ENCODE data around the gene SMAD5.

Gene SMAD5

DNA sequence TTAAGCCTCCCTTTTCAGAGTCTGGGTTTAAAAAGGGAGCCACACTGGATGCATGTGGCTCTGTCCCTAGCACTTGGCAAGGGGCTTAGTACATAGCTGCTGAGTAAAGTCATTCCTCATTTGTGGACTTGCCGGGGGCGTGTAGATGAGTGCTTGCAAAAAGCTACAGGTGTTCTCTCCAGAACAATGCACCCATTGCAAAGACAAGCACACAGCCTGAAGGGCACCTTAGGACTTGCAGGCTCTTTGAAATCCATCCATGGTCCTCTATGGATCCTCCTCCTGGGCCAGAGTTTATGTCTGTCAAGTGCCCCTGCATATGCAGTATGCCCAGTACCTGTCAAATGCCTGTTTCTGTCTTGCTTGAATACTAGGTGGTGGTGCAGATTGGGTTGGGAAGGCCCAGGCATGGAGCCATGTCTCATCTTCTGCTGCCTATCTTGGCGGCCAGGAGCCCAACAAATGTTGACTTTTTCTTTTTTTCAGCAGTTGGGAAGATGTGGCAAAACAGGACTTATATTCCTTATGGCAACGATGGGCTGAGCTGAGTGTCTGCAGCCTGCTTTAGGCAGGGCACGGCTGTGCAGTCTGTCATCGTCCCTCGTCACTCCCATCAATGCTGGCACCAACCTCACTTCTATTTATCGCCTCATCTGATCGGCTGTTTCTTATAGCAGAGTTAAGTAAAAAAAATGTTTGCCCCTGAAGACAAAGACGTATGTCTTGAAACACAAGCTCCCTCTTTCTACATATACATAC lies 78.8 kb downstream of the SMAD5 start:
- in situ Hi-C loops (cut with MboI; ENCODE audit: low sequenced_read_pairs) = loop anchor here (25.0 kb wide), 1 partner anchor 324 kb away; the partner anchor contains the start of gene IL9

- in situ Hi-C loops (cut with MboI; ENCODE audit: low sequenced_read_pairs) = loop anchor here (25.0 kb wide), 1 partner anchor 325 kb away; the partner anchor contains the start of gene IL9
These were observed 79.6 kb downstream of the SMAD5 start for GRCh38 chr5:136212252-136212721.

DNA sequence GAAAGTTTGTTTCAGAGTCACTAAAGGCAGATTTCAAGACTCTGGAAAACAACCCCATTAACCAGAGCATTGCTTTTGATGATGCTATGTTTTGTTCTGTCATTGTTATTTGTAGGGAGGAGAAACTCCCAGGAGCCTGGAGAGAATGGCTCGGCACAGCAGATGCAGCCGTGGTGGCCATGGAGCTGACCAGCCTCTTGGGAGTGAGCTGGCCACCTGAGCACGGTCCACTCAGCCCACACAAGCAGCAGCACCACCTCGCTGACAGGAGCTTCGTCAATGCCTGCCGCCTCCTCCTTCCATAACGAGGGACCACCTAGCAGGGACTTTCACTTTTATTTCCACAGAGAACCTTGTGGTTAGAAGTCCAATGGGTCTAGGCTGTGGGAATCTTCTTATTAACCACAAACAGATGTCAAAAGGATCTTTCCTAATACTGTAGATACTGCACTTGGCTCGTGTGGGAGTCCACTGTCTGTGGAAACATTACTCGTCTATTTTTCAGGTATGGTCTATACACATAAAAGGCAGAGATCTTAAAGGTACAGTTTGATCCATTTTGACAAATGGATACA lies 81.4 kb downstream of the SMAD5 start:
- in situ Hi-C loops (cut with MboI; ENCODE audit: low sequenced_read_pairs) = loop anchor here (25.0 kb wide), 1 partner anchor 327 kb away; the partner anchor contains the start of gene IL9

- in situ Hi-C loops (cut with MboI; ENCODE audit: low sequenced_read_pairs) = loop anchor here (25.0 kb wide), 1 partner anchor 329 kb away; the partner anchor contains the start of gene IL9
These were observed 83.2 kb downstream of the SMAD5 start for GRCh38 chr5:136215812-136216211.

GRCh38 chr5:136216230-136216629 lies 83.6 kb downstream of the SMAD5 start:
- in situ Hi-C loops (cut with MboI; ENCODE audit: low sequenced_read_pairs) = loop anchor here (25.0 kb wide), 1 partner anchor 329 kb away; the partner anchor contains the start of gene IL9

DNA sequence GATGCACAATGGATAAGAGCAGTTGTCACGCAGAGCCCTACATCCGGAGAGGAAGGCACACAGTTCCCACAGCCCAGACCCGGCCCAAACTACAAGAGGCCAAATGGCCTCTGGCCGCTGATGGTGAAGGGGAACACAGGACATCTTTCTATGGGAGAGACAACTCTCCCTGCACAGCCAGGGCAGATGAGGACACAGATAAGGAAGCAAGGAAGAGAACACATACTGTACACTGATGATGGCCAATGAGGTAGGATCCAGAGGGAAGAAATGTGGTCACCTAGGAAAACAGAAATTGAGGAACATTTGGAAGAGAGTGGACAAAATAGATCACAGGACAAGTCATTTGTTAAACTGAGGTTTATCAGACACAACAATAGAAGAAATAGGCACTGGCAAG lies 88.7 kb downstream of the SMAD5 start:
- in situ Hi-C loops (cut with MboI; ENCODE audit: low sequenced_read_pairs) = loop anchor here (25.0 kb wide), 1 partner anchor 334 kb away; the partner anchor contains the start of gene IL9

- in situ Hi-C loops (cut with MboI; ENCODE audit: low sequenced_read_pairs) = loop anchor here (25.0 kb wide), 1 partner anchor 335 kb away; the partner anchor contains the start of gene IL9
These were observed 90.1 kb downstream of the SMAD5 start for GRCh38 chr5:136222580-136223235.

GRCh38 chr5:136225796-136226195 lies 93.2 kb downstream of the SMAD5 start:
- in situ Hi-C loops (cut with MboI; ENCODE audit: low sequenced_read_pairs) = no loop called here

GRCh38 chr5:136226401-136226800 lies 93.8 kb downstream of the SMAD5 start:
- in situ Hi-C loops (cut with MboI; ENCODE audit: low sequenced_read_pairs) = no loop called here

DNA sequence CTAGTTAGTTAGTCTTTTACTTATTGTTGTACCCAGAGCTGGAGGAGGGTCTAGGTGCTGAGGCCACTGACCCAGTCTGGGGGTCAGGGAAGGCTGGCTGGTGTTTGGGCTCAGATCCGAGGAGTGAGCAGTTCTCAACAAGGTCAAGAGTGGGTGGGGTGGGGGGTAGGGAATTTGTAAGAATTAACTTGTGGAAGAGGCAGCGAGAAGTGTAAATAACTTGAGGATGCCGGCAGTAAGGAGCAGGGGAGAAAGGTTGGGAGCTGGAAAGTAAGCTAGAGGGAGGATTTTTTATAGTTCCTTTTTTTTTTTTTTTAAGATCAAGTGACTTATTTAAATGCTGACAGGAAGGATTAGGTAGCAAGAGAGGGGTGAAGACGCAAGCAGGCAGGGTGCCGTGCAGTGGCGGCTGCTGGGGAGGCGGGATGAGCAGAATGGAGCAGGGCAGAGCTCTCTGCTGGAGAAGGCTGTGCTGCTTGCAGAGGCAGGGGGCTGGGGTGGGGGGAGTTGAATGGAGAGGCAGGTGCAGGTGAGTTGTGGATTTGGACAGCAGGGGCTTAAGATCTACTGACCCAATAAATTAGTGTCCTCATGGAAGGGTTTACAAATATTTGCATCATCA lies 95.6 kb downstream of the SMAD5 start:
- in situ Hi-C loops (cut with MboI; ENCODE audit: low sequenced_read_pairs) = no loop called here

GRCh38 chr5:136230176-136230575 lies 97.5 kb downstream of the SMAD5 start:
- in situ Hi-C loops (cut with MboI; ENCODE audit: low sequenced_read_pairs) = no loop called here

DNA sequence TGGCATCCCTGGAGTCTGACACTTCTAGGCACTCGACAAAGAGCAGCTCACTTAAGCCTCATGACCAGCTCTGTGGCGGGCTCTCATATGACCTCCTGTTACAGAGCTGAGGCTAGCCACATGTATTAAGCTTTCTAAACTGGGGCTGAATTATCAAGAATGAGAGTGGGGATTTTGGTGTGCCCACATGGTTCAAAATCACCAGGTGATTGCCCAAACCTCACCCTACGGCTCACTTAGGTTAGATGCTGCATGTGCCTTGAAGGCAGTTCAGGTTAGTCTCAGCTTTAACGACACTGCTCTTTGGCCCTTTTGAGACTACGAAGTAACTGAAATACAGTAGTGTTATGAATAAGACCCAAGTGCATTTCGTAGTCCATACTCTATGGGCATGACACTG lies 99.7 kb downstream of the SMAD5 start:
- in situ Hi-C loops (cut with MboI; ENCODE audit: low sequenced_read_pairs) = no loop called here
